Measurements from ENCODE around the gene ZC3H18.

- TF ChIP-seq CTCF (IDR thresholded peaks at IDR 0.05; ENCODE audit: poor library complexity) = no peak
- no peak for TF ChIP-seq EZH2 (IDR thresholded peaks at IDR 0.05; ENCODE audit: borderline replicate concordance)
- no peak for TF ChIP-seq EZH2phosphoT487 (IDR thresholded peaks at IDR 0.05; ENCODE audit: low read depth, severe bottlenecking, unreplicated experiment)
These were observed 19.2 kb downstream of the ZC3H18 start for GRCh38 chr16:88589441-88589840.
